Right renal cortex interstitium (tissue), 3 donors: Measurements from ENCODE around the gene IL17D. TPM values are rescaled to one million over a fixed set of nuclear protein-coding genes. Genes with fewer than 3 reads are reported as not detected.
"Not testable (repeated sequence)": the region's sequence is repeated elsewhere in the genome, so short reads cannot be mapped to it uniquely, and the experiment has no call there.

ENCODE experiments used
- DNase-seq, 3 donors: peaks; one replicate each; pipeline ENCODE4 v3.0.0-alpha.2; 2013; ENCODE audit warnings: low read depth in 3 of 3, low spot score in 2 of 3
- polyA plus RNA-seq, 3 donors: library from polyadenylated mRNA; unstranded; fragments of 120-200 nt; gene quantifications; one replicate each; pipeline ENCODE4 v1.2.1, GENCODE V29; 2013; ENCODE audit not compliant: insufficient read length in 3 of 3

Gene IL17D
- polyA plus RNA-seq, 3 donors: 7.2 to 9.2 (median 8.0) TPM

- no peak for DNase-seq
Measured at GRCh38 chr13:20717581-20718542, 14.4 kb downstream of the IL17D start.

- DNase-seq: no peak
Measured at GRCh38 chr13:20718958-20719566, 15.6 kb downstream of the IL17D start.

- no peak for DNase-seq
Measured at GRCh38 chr13:20719783-20720182, 16.3 kb downstream of the IL17D start.

GRCh38 chr13:20720499-20720898 lies 17.0 kb downstream of the IL17D start:
- DNase-seq: no peak

- DNase-seq: no peak
Measured at GRCh38 chr13:20721058-20721453, 17.6 kb downstream of the IL17D start.

- DNase-seq: no peak
Measured at GRCh38 chr13:20721454-20722357, 18.2 kb downstream of the IL17D start.

GRCh38 chr13:20727856-20728255 lies 24.4 kb downstream of the IL17D start:
- no peak for DNase-seq

GRCh38 chr13:20728579-20729311 lies 25.2 kb downstream of the IL17D start:
- DNase-seq: no peak

GRCh38 chr13:20729633-20730585 lies 26.4 kb downstream of the IL17D start:
- DNase-seq: no peak

- DNase-seq: no peak
Measured at GRCh38 chr13:20738616-20739015, 35.1 kb downstream of the IL17D start.

GRCh38 chr13:20740021-20740420 lies 36.5 kb downstream of the IL17D start:
- DNase-seq: no peak

- not testable (repeated sequence) for DNase-seq
Measured at GRCh38 chr13:20743830-20744404, 40.4 kb downstream of the IL17D start.

GRCh38 chr13:20749377-20749776 lies 45.9 kb downstream of the IL17D start:
- no peak for DNase-seq

GRCh38 chr13:20754009-20754408 lies 50.5 kb downstream of the IL17D start:
- DNase-seq: no peak

GRCh38 chr13:20760872-20761271 lies 57.4 kb downstream of the IL17D start:
- DNase-seq: no peak

- no peak for DNase-seq
Measured at GRCh38 chr13:20767309-20767943, 63.9 kb downstream of the IL17D start.

- DNase-seq: no peak
Measured at GRCh38 chr13:20769091-20769490, 65.6 kb downstream of the IL17D start.

- no peak for DNase-seq
Measured at GRCh38 chr13:20769834-20770233, 66.3 kb downstream of the IL17D start.
